Mesothelial cell of epicardium (in vitro differentiated cells): ENCODE results near the gene ERCC3. TPM values are rescaled to one million over a fixed set of nuclear protein-coding genes. Genes with fewer than 3 reads are reported as not detected.
"Not testable (repeated sequence)": the region's sequence is repeated elsewhere in the genome, so short reads cannot be mapped to it uniquely, and the experiment has no call there.

ENCODE experiments used
- DNase-seq, 2 experiments: peaks; one replicate each; pipeline ENCODE4 v3.0.0; 2021; ENCODE audit warnings: low spot score in 2 of 2; ENCODE audit not compliant: unreplicated experiment in 2 of 2
- H3K27ac Mint-ChIP-seq: 2 replicates; pipeline ENCODE4 v1.8.0; 2021; ENCODE audit warnings: mixed read lengths
- H3K27me3 Mint-ChIP-seq: 2 replicates; pipeline ENCODE4 v1.8.0; 2021; ENCODE audit warnings: low read depth, mixed read lengths
- H3K36me3 Mint-ChIP-seq: 2 replicates; pipeline ENCODE4 v1.8.0; 2021; ENCODE audit warnings: mixed read lengths
- H3K4me1 Mint-ChIP-seq: 2 replicates; pipeline ENCODE4 v1.8.0; 2021; ENCODE audit warnings: mixed read lengths
- H3K4me3 Mint-ChIP-seq: 2 replicates; pipeline ENCODE4 v1.8.0; 2021; ENCODE audit warnings: mild to moderate bottlenecking, moderate library complexity, mixed read lengths
- H3K9me3 Mint-ChIP-seq: 2 replicates; pipeline ENCODE4 v1.8.0; 2021; ENCODE audit warnings: mixed read lengths
- CTCF ChIP-seq: fragments of 200-600 bp; sonication (generic); IDR thresholded peaks from one replicate; pipeline ENCODE4 v1.5.0; 2021; ENCODE audit warnings: antibody characterized with exemption; ENCODE audit not compliant: unreplicated experiment
- total RNA-seq: library from RNA; stranded (reverse); gene quantifications from 3 replicates; pipeline ENCODE4 v1.2.1, GENCODE V29; 2021

The ERCC3 gene
- total RNA-seq, 1 donor from 2014 or later = 62.6 TPM

GRCh38 chr2:127218812-127219170, 75.2 kb downstream of the ERCC3 start:
- no peak for TF ChIP-seq CTCF
- peak overlapping the region; percentile 80 for H3K4me3 Mint-ChIP-seq
- peaks cover 33% of the 10 kb centered on the region for H3K27me3 Mint-ChIP-seq
- H3K9me3 Mint-ChIP-seq = peaks cover 12% of the 10 kb centered on the region
- H3K36me3 Mint-ChIP-seq = no peaks in the 10 kb centered on the region
- DNase-seq = peak in 1 of 2 experiments; percentile 50
- H3K4me1 Mint-ChIP-seq = peaks cover 14% of the 10 kb centered on the region
- H3K27ac Mint-ChIP-seq = peak overlapping the region; percentile 67

GRCh38 chr2:127217470-127218325, 76.2 kb downstream of the ERCC3 start:
- Mint-ChIP-seq H3K4me1 (peaks cover 14% of the 10 kb centered on the region), H3K27ac (no peak overlapping the region), H3K4me3 (peak overlapping the region; percentile 80), H3K27me3 (peaks cover 32% of the 10 kb centered on the region), H3K9me3 (peaks cover 19% of the 10 kb centered on the region), H3K36me3 (no peaks in the 10 kb centered on the region)
- DNase-seq = no peak
- TF ChIP-seq CTCF = no peak

GRCh38 chr2:127216593-127216992, 77.4 kb downstream of the ERCC3 start:
- no peak overlapping the region for H3K27ac Mint-ChIP-seq
- no peak overlapping the region for H3K4me3 Mint-ChIP-seq

GRCh38 chr2:127216095-127216494, 77.8 kb downstream of the ERCC3 start:
- no peak overlapping the region for H3K4me3 Mint-ChIP-seq
- no peak overlapping the region for H3K27ac Mint-ChIP-seq
- no peaks in the 10 kb centered on the region for H3K36me3 Mint-ChIP-seq
- H3K4me1 Mint-ChIP-seq = peaks cover 14% of the 10 kb centered on the region
- peaks cover 22% of the 10 kb centered on the region for H3K9me3 Mint-ChIP-seq
- peaks cover 32% of the 10 kb centered on the region for H3K27me3 Mint-ChIP-seq
- no peak for TF ChIP-seq CTCF
- no peak for DNase-seq

More at GRCh38 chr2:127216593-127216992, 77.4 kb downstream of the ERCC3 start:
- Mint-ChIP-seq H3K9me3 (peaks cover 22% of the 10 kb centered on the region), H3K4me1 (peaks cover 14% of the 10 kb centered on the region), H3K27me3 (peaks cover 32% of the 10 kb centered on the region), H3K36me3 (no peaks in the 10 kb centered on the region)
- no peak for TF ChIP-seq CTCF
- no peak for DNase-seq

GRCh38 chr2:127214201-127214600, 79.7 kb downstream of the ERCC3 start:
- H3K27ac Mint-ChIP-seq, DNase-seq, H3K36me3 Mint-ChIP-seq, H3K4me3 Mint-ChIP-seq, H3K4me1 Mint-ChIP-seq: not testable (repeated sequence)
- H3K9me3 Mint-ChIP-seq = peaks cover 22% of the 10 kb centered on the region
- H3K27me3 Mint-ChIP-seq = peaks cover 23% of the 10 kb centered on the region

GRCh38 chr2:127208313-127208712, 85.6 kb downstream of the ERCC3 start:
- no peak for TF ChIP-seq CTCF
- Mint-ChIP-seq H3K36me3 (no peaks in the 10 kb centered on the region), H3K27ac (no peak overlapping the region), H3K9me3 (peaks cover 7% of the 10 kb centered on the region), H3K27me3 (no peaks in the 10 kb centered on the region), H3K4me3 (no peak overlapping the region), H3K4me1 (peaks cover 2% of the 10 kb centered on the region)
- no peak for DNase-seq

Other genes starting within 250 kb of the ERCC3 start
- gene BIN1, start 187.0 kb downstream of the ERCC3 start, total RNA-seq = 45.7 to 47.4 TPM (median 46.2 TPM) in 3 replicates
- gene CYP27C1, start 73.8 kb downstream of the ERCC3 start, total RNA-seq = 4.0 to 4.5 TPM (median 4.1 TPM) in 3 replicates
- 47.6 to 48.1 TPM (median 47.9 TPM) in 3 replicates for gene MAP3K2, start 93.8 kb upstream of the ERCC3 start, total RNA-seq
- 0.24 to 0.25 TPM (median 0.25 TPM) in 3 replicates for gene PROC, start 124.3 kb upstream of the ERCC3 start, total RNA-seq
- 47.0 to 47.9 TPM (median 47.6 TPM) in 3 replicates for gene IWS1, start 232.3 kb upstream of the ERCC3 start, total RNA-seq
- 0.04 to 0.55 TPM (median 0.25 TPM) in 3 replicates for gene MYO7B, start 241.5 kb upstream of the ERCC3 start, total RNA-seq